GM23338 (cell line): ENCODE data around the gene TRAPPC14. TPM values are rescaled to one million over a fixed set of nuclear protein-coding genes. Genes with fewer than 3 reads are reported as not detected.
A peak's percentile ranks its signal among the peaks of the same experiment; 100 is the strongest.

Experiments
- ATAC-seq: fragments of 200-7000 bp; cut with Tn5 transposase; 3 replicates; pipeline ENCODE4 v1.9.1; 2020
- DNase-seq: peaks from one replicate; pipeline ENCODE4 v3.0.0-alpha.2; 2015; ENCODE audit warnings: low spot score
- H2AFZ ChIP-seq: fragments of 200-600 bp; sonication (generic); 2 replicates; pipeline ENCODE4 v1.8.0; 2016; ENCODE audit warnings: antibody characterized with exemption, mild to moderate bottlenecking, moderate library complexity
- H3F3A ChIP-seq: fragments of 200-600 bp; sonication (generic); replicated peaks from 2 replicates; pipeline ENCODE4 v1.8.0; 2017; ENCODE audit warnings: antibody characterized with exemption, mixed run types, low read depth
- H3K27ac ChIP-seq: fragments of 200-600 bp; sonication (generic); 2 replicates; pipeline ENCODE4 v1.6.1; 2016; ENCODE audit warnings: low read depth
- H3K27me3 ChIP-seq: fragments of 200-600 bp; sonication (generic); 2 replicates; pipeline ENCODE4 v1.8.0; 2016; ENCODE audit warnings: mild to moderate bottlenecking, mixed run types, moderate library complexity; ENCODE audit not compliant: insufficient read depth
- H3K36me3 ChIP-seq: fragments of 200-600 bp; sonication (generic); 2 replicates; pipeline ENCODE4 v1.8.0; 2016; ENCODE audit warnings: mild to moderate bottlenecking; ENCODE audit not compliant: insufficient read depth
- H3K4me1 ChIP-seq: fragments of 200-600 bp; sonication (generic); 2 replicates; pipeline ENCODE4 v1.8.0; 2016; ENCODE audit warnings: mild to moderate bottlenecking, moderate library complexity; ENCODE audit not compliant: insufficient read depth
- H3K4me2 ChIP-seq: fragments of 200-600 bp; sonication (generic); 2 replicates; pipeline ENCODE4 v1.7.1; 2017; ENCODE audit warnings: mixed run types
- H3K4me3 ChIP-seq: fragments of 200-600 bp; sonication (generic); 2 replicates; pipeline ENCODE4 v1.6.1; 2016; ENCODE audit warnings: mixed run types
- H3K79me2 ChIP-seq: fragments of 200-600 bp; sonication (generic); replicated peaks from 2 replicates; pipeline ENCODE4 v1.8.0; 2017; ENCODE audit warnings: mild to moderate bottlenecking; ENCODE audit not compliant: insufficient read depth
- H3K9me2 ChIP-seq: fragments of 200-600 bp; sonication (generic); 2 replicates; pipeline ENCODE4 v1.8.0; 2017; ENCODE audit not compliant: insufficient read depth
- H4K20me1 ChIP-seq: fragments of 200-600 bp; sonication (generic); replicated peaks from 2 replicates; pipeline ENCODE4 v1.8.0; 2017; ENCODE audit warnings: mild to moderate bottlenecking; ENCODE audit not compliant: insufficient read depth
- H3K27ac Mint-ChIP-seq: 2 replicates; pipeline ENCODE4 v1.8.0; 2020; ENCODE audit warnings: inconsistent platforms, mild to moderate bottlenecking, moderate library complexity, mixed read lengths
- H3K27me3 Mint-ChIP-seq: 3 replicates; pipeline ENCODE4 v1.8.0; 2022; ENCODE audit warnings: low read depth, mild to moderate bottlenecking, moderate library complexity, mixed read lengths, inconsistent platforms; ENCODE audit not compliant: insufficient read depth, poor library complexity
- H3K36me3 Mint-ChIP-seq: 3 replicates; pipeline ENCODE4 v1.8.0; 2021; ENCODE audit warnings: low read depth, mild to moderate bottlenecking, inconsistent platforms, moderate library complexity, mixed read lengths
- H3K4me1 Mint-ChIP-seq: 3 replicates; pipeline ENCODE4 v1.8.0; 2020; ENCODE audit warnings: mild to moderate bottlenecking, inconsistent platforms, mixed read lengths
- H3K4me3 Mint-ChIP-seq: 3 replicates; pipeline ENCODE4 v1.8.0; 2021; ENCODE audit warnings: moderate library complexity, mild to moderate bottlenecking, inconsistent platforms, mixed read lengths
- H3K9me3 Mint-ChIP-seq: 3 replicates; pipeline ENCODE4 v1.8.0; 2020; ENCODE audit warnings: moderate library complexity, mild to moderate bottlenecking, inconsistent platforms, mixed read lengths
- EZH2 ChIP-seq: fragments of 200-600 bp; sonication (generic); IDR thresholded peaks from one replicate; pipeline ENCODE4 v1.8.0; 2017; ENCODE audit warnings: antibody characterized with exemption, mild to moderate bottlenecking, low read depth; ENCODE audit not compliant: unreplicated experiment
- EZH2phosphoT487 ChIP-seq: fragments of 200-600 bp; sonication (generic); IDR thresholded peaks from one replicate; pipeline ENCODE4 v1.8.1; 2018; ENCODE audit warnings: antibody characterized with exemption; ENCODE audit not compliant: unreplicated experiment
- JUNB ChIP-seq: IDR thresholded peaks from one replicate; pipeline ENCODE4 v1.6.1; 2016; ENCODE audit warnings: antibody characterized with exemption; ENCODE audit not compliant: unreplicated experiment
- NANOG ChIP-seq: IDR thresholded peaks from 2 replicates; pipeline ENCODE4 v1.6.1; 2016; ENCODE audit warnings: antibody characterized with exemption, borderline replicate concordance
- POLR2AphosphoS5 ChIP-seq: IDR thresholded peaks from 2 replicates; pipeline ENCODE4 v1.6.1; 2016; ENCODE audit warnings: antibody characterized with exemption, low read depth
- STAT1 ChIP-seq: IDR thresholded peaks from one replicate; pipeline ENCODE4 v1.6.1; 2016; ENCODE audit warnings: antibody characterized with exemption; ENCODE audit not compliant: unreplicated experiment
- ZNF114 ChIP-seq: fragments of 250-450 bp; sonication (Bioruptor Pico); IDR thresholded peaks from 2 replicates; pipeline ENCODE4 v1.5.0; 2020; ENCODE audit warnings: mild to moderate bottlenecking, moderate library complexity
- ZNF331 ChIP-seq: fragments of 250-450 bp; sonication (Bioruptor Pico); IDR thresholded peaks from 2 replicates; pipeline ENCODE4 v1.5.0; 2020; ENCODE audit warnings: low read depth, mild to moderate bottlenecking, moderate library complexity
- polyA plus RNA-seq: library from polyadenylated mRNA; unstranded; fragments of >200 nt; fragmentation: Nextera tagmentation; extraction: Ambion mirVana; gene quantifications from 2 replicates; pipeline ENCODE4 v1.2.1, GENCODE V29; 2016
- total RNA-seq: library from RNA; depleted of rRNA; stranded (reverse); fragments of >200 nt; shearing (Covaris generic); gene quantifications from 2 replicates; pipeline ENCODE4 v1.2.3, GENCODE V29; 2014
- TF ChIP-seq, protein P1 (sequence below): IDR thresholded peaks from 2 replicates; pipeline ENCODE4 v1.6.1; 2016; ENCODE audit warnings: antibody characterized with exemption
- TF ChIP-seq, protein P2 (sequence below): IDR thresholded peaks from one replicate; pipeline ENCODE4 v1.6.1; 2018; ENCODE audit warnings: antibody characterized with exemption; ENCODE audit not compliant: unreplicated experiment
- TF ChIP-seq, protein P3 (sequence below): fragments of 250-450 bp; sonication (Bioruptor Pico); IDR thresholded peaks from 2 replicates; pipeline ENCODE4 v1.5.0; 2020; ENCODE audit warnings: mild to moderate bottlenecking, moderate library complexity
- TF ChIP-seq, protein P4 (sequence below), 2 experiments: fragments of 200-600 bp in 1 of 2; sonication (generic) in 1 of 2; conservative IDR thresholded peaks; 2 replicates each; pipeline versions ENCODE4 v1.5.1 to v1.6.1; 2016 to 2017; ENCODE audit warnings: antibody characterized with exemption in 2 of 2, low read depth in 2 of 2, mild to moderate bottlenecking in 2 of 2, moderate library complexity in 1 of 2

TRAPPC14 gene
- total and polyA plus RNA-seq, 2 experiments from 2014 or later = 9.3 to 15.7 TPM

DNA sequence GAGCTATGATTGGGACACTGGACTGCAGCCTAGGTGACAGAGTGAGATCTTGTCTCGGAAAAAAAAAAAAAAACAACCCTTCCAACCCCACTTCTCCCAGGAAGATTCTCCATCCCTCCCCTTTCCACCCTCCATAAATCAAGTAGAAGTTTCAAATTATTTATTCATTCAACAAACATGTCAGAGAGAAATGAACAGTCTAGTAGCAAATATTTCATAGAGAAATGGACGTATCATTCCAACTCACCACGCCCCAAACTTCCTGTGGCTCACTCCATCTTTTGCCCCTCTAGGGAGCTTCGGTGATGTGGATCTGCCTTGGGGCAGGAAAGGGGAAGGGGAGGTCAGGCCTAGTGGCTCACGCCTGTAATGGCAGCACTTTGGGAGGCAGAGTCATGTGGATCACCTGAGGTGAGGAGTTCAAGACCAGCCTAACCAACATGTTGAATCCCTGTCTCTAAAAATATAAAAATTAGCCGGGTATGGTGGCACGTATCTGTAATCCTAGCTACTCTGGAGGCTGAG is 638 bp upstream of the TRAPPC14 start:
- Histone ChIP-seq H3K27ac (peak overlapping the region; percentile 91), H3K4me1 (no peaks in the 10 kb centered on the region; the same call in 1 of the 2 replicates), H3K4me3 (peak overlapping the region; percentile 97), H3K27me3 (no peaks in the 10 kb centered on the region), H4K20me1 (peaks cover 4% of the 10 kb centered on the region), H3K36me3 (no peaks in the 10 kb centered on the region), H3K79me2 (no peaks in the 10 kb centered on the region), H3K4me2 (peak overlapping the region; percentile 88), H3F3A (peaks cover 25% of the 10 kb centered on the region), H3K9me2 (no peaks in the 10 kb centered on the region), H2AFZ (peak overlapping the region; percentile 75; the same call in 1 of the 2 replicates)
- H3K27ac Mint-ChIP-seq = peak overlapping the region; percentile 84; the same call in 1 of the 2 replicates
- peak; percentile 54 for DNase-seq
- H3K4me3 Mint-ChIP-seq = peak overlapping the region; percentile 83
- TF ChIP-seq POLR2AphosphoS5 = no peak
- TF ChIP-seq, protein P1, sequence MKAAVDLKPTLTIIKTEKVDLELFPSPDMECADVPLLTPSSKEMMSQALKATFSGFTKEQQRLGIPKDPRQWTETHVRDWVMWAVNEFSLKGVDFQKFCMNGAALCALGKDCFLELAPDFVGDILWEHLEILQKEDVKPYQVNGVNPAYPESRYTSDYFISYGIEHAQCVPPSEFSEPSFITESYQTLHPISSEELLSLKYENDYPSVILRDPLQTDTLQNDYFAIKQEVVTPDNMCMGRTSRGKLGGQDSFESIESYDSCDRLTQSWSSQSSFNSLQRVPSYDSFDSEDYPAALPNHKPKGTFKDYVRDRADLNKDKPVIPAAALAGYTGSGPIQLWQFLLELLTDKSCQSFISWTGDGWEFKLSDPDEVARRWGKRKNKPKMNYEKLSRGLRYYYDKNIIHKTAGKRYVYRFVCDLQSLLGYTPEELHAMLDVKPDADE = no peak
- TF ChIP-seq JUNB = no peak
- TF ChIP-seq STAT1 = no peak
- no peak for TF ChIP-seq NANOG
- no peak for TF ChIP-seq ZNF114 (CRISPR knock-in tag)
- TF ChIP-seq ZNF331 (CRISPR knock-in tag) = no peak
- TF ChIP-seq, protein P2, sequence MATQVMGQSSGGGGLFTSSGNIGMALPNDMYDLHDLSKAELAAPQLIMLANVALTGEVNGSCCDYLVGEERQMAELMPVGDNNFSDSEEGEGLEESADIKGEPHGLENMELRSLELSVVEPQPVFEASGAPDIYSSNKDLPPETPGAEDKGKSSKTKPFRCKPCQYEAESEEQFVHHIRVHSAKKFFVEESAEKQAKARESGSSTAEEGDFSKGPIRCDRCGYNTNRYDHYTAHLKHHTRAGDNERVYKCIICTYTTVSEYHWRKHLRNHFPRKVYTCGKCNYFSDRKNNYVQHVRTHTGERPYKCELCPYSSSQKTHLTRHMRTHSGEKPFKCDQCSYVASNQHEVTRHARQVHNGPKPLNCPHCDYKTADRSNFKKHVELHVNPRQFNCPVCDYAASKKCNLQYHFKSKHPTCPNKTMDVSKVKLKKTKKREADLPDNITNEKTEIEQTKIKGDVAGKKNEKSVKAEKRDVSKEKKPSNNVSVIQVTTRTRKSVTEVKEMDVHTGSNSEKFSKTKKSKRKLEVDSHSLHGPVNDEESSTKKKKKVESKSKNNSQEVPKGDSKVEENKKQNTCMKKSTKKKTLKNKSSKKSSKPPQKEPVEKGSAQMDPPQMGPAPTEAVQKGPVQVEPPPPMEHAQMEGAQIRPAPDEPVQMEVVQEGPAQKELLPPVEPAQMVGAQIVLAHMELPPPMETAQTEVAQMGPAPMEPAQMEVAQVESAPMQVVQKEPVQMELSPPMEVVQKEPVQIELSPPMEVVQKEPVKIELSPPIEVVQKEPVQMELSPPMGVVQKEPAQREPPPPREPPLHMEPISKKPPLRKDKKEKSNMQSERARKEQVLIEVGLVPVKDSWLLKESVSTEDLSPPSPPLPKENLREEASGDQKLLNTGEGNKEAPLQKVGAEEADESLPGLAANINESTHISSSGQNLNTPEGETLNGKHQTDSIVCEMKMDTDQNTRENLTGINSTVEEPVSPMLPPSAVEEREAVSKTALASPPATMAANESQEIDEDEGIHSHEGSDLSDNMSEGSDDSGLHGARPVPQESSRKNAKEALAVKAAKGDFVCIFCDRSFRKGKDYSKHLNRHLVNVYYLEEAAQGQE = no peak
- no peak for TF ChIP-seq EZH2
- TF ChIP-seq, protein P3, sequence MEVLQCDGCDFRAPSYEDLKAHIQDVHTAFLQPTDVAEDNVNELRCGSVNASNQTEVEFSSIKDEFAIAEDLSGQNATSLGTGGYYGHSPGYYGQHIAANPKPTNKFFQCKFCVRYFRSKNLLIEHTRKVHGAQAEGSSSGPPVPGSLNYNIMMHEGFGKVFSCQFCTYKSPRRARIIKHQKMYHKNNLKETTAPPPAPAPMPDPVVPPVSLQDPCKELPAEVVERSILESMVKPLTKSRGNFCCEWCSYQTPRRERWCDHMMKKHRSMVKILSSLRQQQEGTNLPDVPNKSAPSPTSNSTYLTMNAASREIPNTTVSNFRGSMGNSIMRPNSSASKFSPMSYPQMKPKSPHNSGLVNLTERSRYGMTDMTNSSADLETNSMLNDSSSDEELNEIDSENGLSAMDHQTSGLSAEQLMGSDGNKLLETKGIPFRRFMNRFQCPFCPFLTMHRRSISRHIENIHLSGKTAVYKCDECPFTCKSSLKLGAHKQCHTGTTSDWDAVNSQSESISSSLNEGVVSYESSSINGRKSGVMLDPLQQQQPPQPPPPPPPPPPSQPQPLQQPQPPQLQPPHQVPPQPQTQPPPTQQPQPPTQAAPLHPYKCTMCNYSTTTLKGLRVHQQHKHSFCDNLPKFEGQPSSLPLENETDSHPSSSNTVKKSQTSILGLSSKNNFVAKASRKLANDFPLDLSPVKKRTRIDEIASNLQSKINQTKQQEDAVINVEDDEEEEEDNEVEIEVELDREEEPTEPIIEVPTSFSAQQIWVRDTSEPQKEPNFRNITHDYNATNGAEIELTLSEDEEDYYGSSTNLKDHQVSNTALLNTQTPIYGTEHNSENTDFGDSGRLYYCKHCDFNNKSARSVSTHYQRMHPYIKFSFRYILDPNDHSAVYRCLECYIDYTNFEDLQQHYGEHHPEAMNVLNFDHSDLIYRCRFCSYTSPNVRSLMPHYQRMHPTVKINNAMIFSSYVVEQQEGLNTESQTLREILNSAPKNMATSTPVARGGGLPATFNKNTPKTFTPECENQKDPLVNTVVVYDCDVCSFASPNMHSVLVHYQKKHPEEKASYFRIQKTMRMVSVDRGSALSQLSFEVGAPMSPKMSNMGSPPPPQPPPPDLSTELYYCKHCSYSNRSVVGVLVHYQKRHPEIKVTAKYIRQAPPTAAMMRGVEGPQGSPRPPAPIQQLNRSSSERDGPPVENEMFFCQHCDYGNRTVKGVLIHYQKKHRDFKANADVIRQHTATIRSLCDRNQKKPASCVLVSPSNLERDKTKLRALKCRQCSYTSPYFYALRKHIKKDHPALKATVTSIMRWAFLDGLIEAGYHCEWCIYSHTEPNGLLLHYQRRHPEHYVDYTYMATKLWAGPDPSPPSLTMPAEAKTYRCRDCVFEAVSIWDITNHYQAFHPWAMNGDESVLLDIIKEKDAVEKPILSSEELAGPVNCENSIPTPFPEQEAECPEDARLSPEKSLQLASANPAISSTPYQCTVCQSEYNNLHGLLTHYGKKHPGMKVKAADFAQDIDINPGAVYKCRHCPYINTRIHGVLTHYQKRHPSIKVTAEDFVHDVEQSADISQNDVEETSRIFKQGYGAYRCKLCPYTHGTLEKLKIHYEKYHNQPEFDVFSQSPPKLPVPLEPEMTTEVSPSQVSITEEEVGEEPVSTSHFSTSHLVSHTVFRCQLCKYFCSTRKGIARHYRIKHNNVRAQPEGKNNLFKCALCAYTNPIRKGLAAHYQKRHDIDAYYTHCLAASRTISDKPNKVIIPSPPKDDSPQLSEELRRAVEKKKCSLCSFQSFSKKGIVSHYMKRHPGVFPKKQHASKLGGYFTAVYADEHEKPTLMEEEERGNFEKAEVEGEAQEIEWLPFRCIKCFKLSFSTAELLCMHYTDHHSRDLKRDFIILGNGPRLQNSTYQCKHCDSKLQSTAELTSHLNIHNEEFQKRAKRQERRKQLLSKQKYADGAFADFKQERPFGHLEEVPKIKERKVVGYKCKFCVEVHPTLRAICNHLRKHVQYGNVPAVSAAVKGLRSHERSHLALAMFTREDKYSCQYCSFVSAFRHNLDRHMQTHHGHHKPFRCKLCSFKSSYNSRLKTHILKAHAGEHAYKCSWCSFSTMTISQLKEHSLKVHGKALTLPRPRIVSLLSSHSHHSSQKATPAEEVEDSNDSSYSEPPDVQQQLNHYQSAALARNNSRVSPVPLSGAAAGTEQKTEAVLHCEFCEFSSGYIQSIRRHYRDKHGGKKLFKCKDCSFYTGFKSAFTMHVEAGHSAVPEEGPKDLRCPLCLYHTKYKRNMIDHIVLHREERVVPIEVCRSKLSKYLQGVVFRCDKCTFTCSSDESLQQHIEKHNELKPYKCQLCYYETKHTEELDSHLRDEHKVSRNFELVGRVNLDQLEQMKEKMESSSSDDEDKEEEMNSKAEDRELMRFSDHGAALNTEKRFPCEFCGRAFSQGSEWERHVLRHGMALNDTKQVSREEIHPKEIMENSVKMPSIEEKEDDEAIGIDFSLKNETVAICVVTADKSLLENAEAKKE (CRISPR knock-in tag) = no peak
- TF ChIP-seq EZH2phosphoT487 = no peak
- TF ChIP-seq, protein P4, sequence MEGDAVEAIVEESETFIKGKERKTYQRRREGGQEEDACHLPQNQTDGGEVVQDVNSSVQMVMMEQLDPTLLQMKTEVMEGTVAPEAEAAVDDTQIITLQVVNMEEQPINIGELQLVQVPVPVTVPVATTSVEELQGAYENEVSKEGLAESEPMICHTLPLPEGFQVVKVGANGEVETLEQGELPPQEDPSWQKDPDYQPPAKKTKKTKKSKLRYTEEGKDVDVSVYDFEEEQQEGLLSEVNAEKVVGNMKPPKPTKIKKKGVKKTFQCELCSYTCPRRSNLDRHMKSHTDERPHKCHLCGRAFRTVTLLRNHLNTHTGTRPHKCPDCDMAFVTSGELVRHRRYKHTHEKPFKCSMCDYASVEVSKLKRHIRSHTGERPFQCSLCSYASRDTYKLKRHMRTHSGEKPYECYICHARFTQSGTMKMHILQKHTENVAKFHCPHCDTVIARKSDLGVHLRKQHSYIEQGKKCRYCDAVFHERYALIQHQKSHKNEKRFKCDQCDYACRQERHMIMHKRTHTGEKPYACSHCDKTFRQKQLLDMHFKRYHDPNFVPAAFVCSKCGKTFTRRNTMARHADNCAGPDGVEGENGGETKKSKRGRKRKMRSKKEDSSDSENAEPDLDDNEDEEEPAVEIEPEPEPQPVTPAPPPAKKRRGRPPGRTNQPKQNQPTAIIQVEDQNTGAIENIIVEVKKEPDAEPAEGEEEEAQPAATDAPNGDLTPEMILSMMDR (conservative IDR thresholded peaks at IDR 0.05; ENCODE audit: low read depth in 2 of 2) = no peak
- peaks cover 30% of the 10 kb centered on the region for H3K36me3 Mint-ChIP-seq
- peak; percentile 5; the same call in 2 of the 3 replicates for ATAC-seq
- H3K9me3 Mint-ChIP-seq = no peaks in the 10 kb centered on the region
- H3K27me3 Mint-ChIP-seq = peaks cover 21% of the 10 kb centered on the region
- H3K4me1 Mint-ChIP-seq = peaks cover 27% of the 10 kb centered on the region
